Measurements from ENCODE around the gene TOP3B.
A peak's percentile ranks its signal among the peaks of the same experiment; 100 is the strongest.

The TOP3B gene

DNA sequence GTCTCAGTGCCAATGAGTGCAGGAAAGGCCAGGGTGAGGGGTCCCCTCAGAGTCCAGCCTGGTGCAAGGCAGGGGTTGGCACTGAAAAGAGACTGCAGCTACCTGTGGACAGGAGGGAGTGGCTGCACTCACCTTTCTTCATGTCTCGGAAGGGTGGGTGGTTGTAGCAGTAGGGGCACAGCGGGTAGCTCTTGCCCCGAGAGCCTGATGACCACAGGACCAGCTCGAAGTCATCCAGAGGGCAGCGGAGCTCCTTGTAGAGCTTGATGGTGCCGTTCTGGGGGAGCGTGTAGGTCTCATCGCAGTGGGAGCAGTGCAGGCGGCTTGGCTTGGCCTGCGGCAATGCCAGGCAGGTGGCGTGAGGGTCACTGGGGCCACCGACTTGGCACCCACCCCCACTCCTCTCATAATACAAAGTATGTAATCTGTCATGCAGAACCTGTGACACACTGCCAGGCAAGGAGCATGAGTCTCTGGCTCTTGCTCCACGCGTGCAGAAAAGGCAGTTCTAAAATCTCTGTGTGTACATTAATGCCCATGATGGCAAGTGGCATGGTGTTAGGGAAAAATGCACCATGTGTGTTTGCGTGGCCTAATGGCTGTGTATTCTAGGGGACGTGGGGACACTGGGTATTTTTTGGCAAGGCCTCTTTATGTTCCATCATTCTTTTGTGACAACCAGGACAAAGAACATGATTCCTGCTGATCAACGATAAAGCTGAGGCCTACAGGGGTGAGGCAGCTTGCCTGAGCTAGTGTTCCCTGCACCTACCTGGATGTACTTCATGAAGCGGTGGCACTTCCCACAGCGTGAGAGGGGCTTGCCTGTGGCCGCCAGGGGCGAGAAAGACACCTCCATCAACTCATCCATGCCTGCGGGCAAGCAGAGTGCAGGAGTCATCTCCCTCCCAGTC, 24.0 kb downstream of the TOP3B start:
- TF ChIP-seq, protein P1, sequence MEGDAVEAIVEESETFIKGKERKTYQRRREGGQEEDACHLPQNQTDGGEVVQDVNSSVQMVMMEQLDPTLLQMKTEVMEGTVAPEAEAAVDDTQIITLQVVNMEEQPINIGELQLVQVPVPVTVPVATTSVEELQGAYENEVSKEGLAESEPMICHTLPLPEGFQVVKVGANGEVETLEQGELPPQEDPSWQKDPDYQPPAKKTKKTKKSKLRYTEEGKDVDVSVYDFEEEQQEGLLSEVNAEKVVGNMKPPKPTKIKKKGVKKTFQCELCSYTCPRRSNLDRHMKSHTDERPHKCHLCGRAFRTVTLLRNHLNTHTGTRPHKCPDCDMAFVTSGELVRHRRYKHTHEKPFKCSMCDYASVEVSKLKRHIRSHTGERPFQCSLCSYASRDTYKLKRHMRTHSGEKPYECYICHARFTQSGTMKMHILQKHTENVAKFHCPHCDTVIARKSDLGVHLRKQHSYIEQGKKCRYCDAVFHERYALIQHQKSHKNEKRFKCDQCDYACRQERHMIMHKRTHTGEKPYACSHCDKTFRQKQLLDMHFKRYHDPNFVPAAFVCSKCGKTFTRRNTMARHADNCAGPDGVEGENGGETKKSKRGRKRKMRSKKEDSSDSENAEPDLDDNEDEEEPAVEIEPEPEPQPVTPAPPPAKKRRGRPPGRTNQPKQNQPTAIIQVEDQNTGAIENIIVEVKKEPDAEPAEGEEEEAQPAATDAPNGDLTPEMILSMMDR (IDR thresholded peaks at IDR 0.05; ENCODE audit: insufficient read depth, low read depth, low read length, missing control alignments), result no peak
- H3K4me3 ChIP-seq (ENCODE audit: low read depth, low read length), result no peak overlapping the region
- no peak for DNase-seq (ENCODE audit: low read depth)

DNA sequence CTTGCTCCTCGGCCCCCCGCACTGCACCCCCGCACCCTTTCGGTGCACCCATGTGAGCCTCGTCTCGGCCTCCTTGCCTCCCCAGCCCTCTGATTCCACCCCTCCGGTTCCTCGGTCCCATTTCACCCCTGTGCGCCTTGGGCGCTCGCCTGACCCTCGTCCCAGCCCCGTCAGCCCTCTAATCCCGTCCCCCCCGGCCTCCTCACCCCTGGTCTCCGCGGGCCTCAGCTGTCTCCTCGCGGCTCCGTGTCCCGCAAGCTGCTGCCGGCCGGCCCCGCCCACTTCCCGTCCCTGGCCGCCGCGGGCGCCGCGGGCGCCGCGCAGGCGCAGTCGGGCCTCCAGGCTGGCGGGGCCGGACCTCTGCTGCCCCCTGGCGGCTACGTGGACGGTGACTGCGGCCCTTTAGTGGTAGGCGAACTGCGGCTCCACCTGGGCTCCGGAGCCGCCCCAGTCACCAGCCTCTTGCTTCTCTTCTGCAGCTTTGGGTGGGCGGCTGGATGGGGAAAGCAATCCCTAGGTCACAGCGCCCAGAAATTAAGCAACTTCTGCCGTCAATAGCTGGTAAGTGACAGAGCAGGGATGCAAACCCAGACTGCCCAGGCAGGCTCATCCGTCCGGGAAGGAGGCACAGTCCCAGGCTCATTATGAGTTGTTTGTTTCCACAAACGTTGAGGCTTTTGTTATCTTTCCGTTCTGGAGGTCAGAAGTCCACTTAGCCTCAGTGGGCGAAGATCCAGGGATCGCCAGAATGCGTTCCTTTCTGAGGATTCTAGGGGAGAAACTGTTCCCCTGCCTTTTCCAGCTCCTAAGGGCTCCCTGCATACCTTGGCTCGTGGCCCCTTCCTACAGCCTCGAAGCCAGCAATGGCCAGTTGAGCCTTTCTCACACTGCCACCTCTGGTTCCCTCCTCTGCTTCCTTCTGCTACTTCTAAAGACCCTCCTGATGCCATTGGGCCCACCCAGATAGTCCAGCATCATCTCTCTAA, 29.7 kb downstream of the TOP3B start, which contains the start of gene PPM1F:
Gene PPM1F, minus strand, starts transcription at position 263 of the 986 bp plus-strand sequence. CDS start 6,800 bp downstream, outside the sequence.
- H3K4me3 ChIP-seq (ENCODE audit: low read depth, low read length), result peak within 1 kb of the TSS; percentile 86
- TF ChIP-seq, protein P1 (IDR thresholded peaks at IDR 0.05; ENCODE audit: insufficient read depth, low read depth, low read length, missing control alignments), result peak; percentile 83
- DNase-seq (ENCODE audit: low read depth), result peak; percentile 84

DNA sequence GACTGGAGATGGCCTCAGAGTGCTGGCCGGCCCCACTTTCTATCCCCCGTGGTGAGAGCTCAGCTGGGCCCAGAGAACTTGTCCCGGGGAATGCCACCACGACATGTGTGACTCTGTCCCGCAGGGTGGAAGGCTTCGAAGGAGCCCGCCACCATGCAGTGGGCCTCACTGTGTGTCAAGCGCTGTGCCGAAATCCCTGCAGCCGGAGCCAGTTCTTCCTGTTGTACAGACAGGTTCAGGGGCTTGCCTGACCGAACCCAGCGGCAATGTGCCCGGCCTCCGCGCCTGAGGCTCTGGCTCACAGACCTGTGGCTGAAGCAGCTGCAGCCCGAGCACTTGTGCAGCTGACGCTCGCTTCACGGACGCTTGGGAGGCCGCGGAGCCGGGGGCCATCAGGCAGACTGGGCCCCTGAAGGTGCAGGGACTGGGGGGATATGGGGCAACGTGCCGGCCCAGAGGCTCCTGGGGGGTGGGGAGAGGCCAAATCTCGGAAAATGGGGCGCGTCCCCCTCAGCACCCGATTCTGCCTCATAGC, 30.6 kb downstream of the TOP3B start:
- peak; percentile 50 for DNase-seq (ENCODE audit: low read depth)
- TF ChIP-seq, protein P1 (IDR thresholded peaks at IDR 0.05; ENCODE audit: insufficient read depth, low read depth, low read length, missing control alignments), result no peak
- H3K4me3 ChIP-seq (ENCODE audit: low read depth, low read length), result peak overlapping the region; percentile 86

DNA sequence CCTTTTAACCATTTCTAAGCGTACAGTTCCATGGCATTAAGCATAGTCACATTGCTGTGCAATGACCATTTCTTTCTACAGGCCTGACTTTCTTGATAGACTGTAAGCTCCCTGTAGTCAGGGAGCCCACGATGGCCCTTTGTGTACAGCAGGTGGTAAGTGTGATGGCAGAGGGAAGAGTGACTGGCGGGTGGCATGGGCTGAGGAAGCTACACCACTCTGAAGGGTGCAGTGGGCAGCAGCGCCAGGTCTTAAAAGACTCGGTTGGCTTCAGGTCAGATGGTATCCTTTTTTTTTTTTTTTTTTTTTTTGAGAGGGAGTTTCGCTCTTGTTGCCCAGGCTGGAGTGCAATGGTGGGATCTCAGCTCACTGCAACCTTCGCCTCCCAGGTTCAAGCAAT, 31.5 kb downstream of the TOP3B start:
- no peak for DNase-seq (ENCODE audit: low read depth)
- TF ChIP-seq, protein P1 (IDR thresholded peaks at IDR 0.05; ENCODE audit: insufficient read depth, low read depth, low read length, missing control alignments), result no peak
- no peak overlapping the region for H3K4me3 ChIP-seq (ENCODE audit: low read depth, low read length)

DNA sequence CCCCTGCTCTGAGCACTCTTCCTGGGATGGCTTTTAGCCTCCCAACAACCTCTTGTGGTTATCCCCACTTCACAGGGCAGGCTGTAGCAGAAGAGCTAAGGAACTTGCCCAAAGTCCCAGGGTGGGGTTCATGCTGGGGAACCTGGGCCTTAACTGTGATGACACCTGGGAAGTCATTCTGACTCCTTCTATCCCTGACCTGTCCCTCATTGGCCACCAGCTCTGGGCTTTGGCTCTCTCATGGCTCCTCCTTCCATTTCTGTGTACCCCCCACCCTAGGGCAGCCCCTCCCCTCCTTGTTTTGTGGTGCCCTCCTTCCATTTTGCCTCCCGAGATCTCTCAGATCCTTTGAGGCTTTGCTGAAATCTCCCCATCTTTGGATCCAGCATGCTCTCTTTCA, 32.6 kb downstream of the TOP3B start:
- TF ChIP-seq, protein P1 (IDR thresholded peaks at IDR 0.05; ENCODE audit: insufficient read depth, low read depth, low read length, missing control alignments), result no peak
- no peak overlapping the region for H3K4me3 ChIP-seq (ENCODE audit: low read depth, low read length)
- no peak for DNase-seq (ENCODE audit: low read depth)

DNA sequence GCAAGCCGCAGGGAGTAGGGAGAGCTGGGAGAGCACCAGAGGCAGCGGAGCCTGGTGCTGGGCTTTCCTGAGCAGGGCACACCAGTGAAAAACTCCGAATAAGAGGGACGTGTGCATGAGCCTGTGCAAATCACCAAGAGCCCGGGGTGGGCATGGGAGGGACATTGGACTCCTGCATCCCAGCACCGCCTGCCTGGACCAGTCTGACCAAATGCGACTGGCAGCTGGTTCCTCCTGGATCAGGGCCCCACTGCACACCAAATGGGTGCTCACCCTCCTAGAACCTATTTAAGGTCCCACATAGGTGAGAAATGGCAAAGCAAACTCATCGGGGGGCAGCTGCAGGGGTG, 33.0 kb downstream of the TOP3B start:
- no peak for DNase-seq (ENCODE audit: low read depth)
- no peak overlapping the region for H3K4me3 ChIP-seq (ENCODE audit: low read depth, low read length)
- TF ChIP-seq, protein P1 (IDR thresholded peaks at IDR 0.05; ENCODE audit: insufficient read depth, low read depth, low read length, missing control alignments), result no peak
